NT2/D1 (cell line): Measurements from ENCODE around the gene ZFAND6.

Experiments
- SUZ12 ChIP-seq: IDR thresholded peaks from 2 replicates; pipeline ENCODE4 v1.6.1; 2011; ENCODE audit not compliant: insufficient read length, insufficient read depth; ENCODE audit errors: extremely low read depth
- ZNF274 ChIP-seq: IDR thresholded peaks from 2 replicates; pipeline ENCODE4 v1.6.1; 2011; ENCODE audit warnings: mild to moderate bottlenecking, low read depth, low read length

GRCh38 chr15:80183306-80183705 is 123.8 kb downstream of the ZFAND6 start:
- no peak for TF ChIP-seq ZNF274
- no peak for TF ChIP-seq SUZ12
